OCI-LY1 (cell line): Measurements from ENCODE around the gene ZGRF1.

ENCODE experiments used
- CTCF ChIP-seq: fragments of 200-600 bp; sonication (generic), shearing (Covaris generic); IDR thresholded peaks from 2 replicates; pipeline ENCODE4 v1.5.1; 2017; ENCODE audit warnings: mild to moderate bottlenecking, antibody characterized with exemption, low read length, moderate library complexity, mixed read lengths
- EZH2 ChIP-seq: fragments of 200-600 bp; sonication (generic), shearing (Covaris generic); IDR thresholded peaks from 2 replicates; pipeline ENCODE4 v1.8.0; 2017; ENCODE audit warnings: borderline replicate concordance, mixed run types, mild to moderate bottlenecking, antibody characterized with exemption, low read length, moderate library complexity, mixed read lengths

GRCh38 chr4:112616984-112617383, 19.7 kb downstream of the ZGRF1 start:
- TF ChIP-seq EZH2: no peak
- TF ChIP-seq CTCF: no peak
